Esophagus (tissue), 2 donors: ENCODE measurements around the gene ZNF799. TPM values are rescaled to one million over a fixed set of nuclear protein-coding genes. Genes with fewer than 3 reads are reported as not detected.
"Not testable (repeated sequence)": the region's sequence is repeated elsewhere in the genome, so short reads cannot be mapped to it uniquely, and the experiment has no call there.

ENCODE experiments used
- H3K27ac ChIP-seq, 2 donors: one replicate each; pipeline ENCODE4 v1.5.1; 2013; ENCODE audit warnings: low read depth in 2 of 2, mild to moderate bottlenecking in 2 of 2, inconsistent platforms in 1 of 2, low read length in 1 of 2, moderate library complexity in 1 of 2
- H3K27me3 ChIP-seq, 2 donors: one replicate each; pipeline ENCODE4 v1.6.1; 2013; ENCODE audit warnings: low read length in 2 of 2, control low read depth in 1 of 2, mild to moderate bottlenecking in 1 of 2; ENCODE audit not compliant: insufficient read depth in 2 of 2, control insufficient read depth in 1 of 2
- H3K36me3 ChIP-seq, 2 donors: one replicate each; pipeline ENCODE4 v1.6.1; 2013; ENCODE audit warnings: low read length in 1 of 2; ENCODE audit not compliant: control insufficient read depth in 2 of 2, insufficient read depth in 2 of 2
- H3K4me1 ChIP-seq, 2 donors: one replicate each; pipeline ENCODE4 v1.6.1; 2013; ENCODE audit warnings: low read length in 1 of 2; ENCODE audit not compliant: control insufficient read depth in 2 of 2, insufficient read depth in 2 of 2
- H3K4me3 ChIP-seq, 2 donors: one replicate each; pipeline ENCODE4 v1.5.1; 2013; ENCODE audit warnings: low read length in 2 of 2, mild to moderate bottlenecking in 2 of 2, low read depth in 1 of 2, moderate library complexity in 1 of 2
- H3K9me3 ChIP-seq, 2 donors: one replicate each; pipeline ENCODE4 v1.6.1; 2013; ENCODE audit warnings: mild to moderate bottlenecking in 2 of 2, low read depth in 1 of 2, low read length in 1 of 2, moderate library complexity in 1 of 2; ENCODE audit not compliant: control insufficient read depth in 2 of 2, insufficient read depth in 1 of 2
- WGBS, 2 donors: extraction: QIAGEN DNeasy Blood & Tissue Kit; methylation state at CpG; one replicate each; pipeline ENCODE4 v1.1.7; 2013; 5-methylcytosine and 5-hydroxymethylcytosine counted together
- polyA plus RNA-seq, 2 donors: library from polyadenylated mRNA; stranded (reverse); fragments of 200-250 nt; gene quantifications; one replicate each; pipeline ENCODE4 v1.2.3, GENCODE V29; 2013
- donor health status: healthy with polysubstance abuse.
- donor health status: Bipolar disorder and iron deficiency.

ZNF799 gene
- polyA plus RNA-seq, result 1 to 10 TPM; 1.5 to 3.3 TPM

GRCh38 chr19:12400633-12401502 is at the start of gene ZNF799:
Gene ZNF799, minus strand, starts transcription at chr19:12401271. Its CDS starts 201 bp downstream, at chr19:12401070.
- no peaks in the 10 kb centered on the region for H3K9me3 ChIP-seq
- H3K27ac ChIP-seq, result peak within 1 kb of the TSS; percentile 86 to 95
- H3K4me1 ChIP-seq, result no peaks in the 10 kb centered on the region
- peak within 1 kb of the TSS; percentile 66 to 88 for H3K4me3 ChIP-seq
- 0 to 1% methylated on average over 63 to 71 of the region's 71 CpGs for WGBS, 2 donors
- H3K27me3 ChIP-seq, result no peaks in the 10 kb centered on the region
- H3K36me3 ChIP-seq, result no peaks in the 10 kb centered on the region

- Histone ChIP-seq H3K4me3 (no peak overlapping the region), H3K4me1 (no peaks in the 10 kb centered on the region), H3K27ac (no peak overlapping the region), H3K36me3 (no peaks in the 10 kb centered on the region), H3K27me3 (no peaks in the 10 kb centered on the region), H3K9me3 (peaks cover 2 to 5% of the 10 kb centered on the region in 2 donors)
- 73 to 82% methylated on average over 10 of the region's 10 CpGs for WGBS, 2 donors
Measured at GRCh38 chr19:12450844-12451243, 49.8 kb upstream of the ZNF799 start.

- Histone ChIP-seq H3K27ac (no peak overlapping the region), H3K4me1 (no peaks in the 10 kb centered on the region), H3K36me3 (no peaks in the 10 kb centered on the region), H3K27me3 (no peaks in the 10 kb centered on the region), H3K9me3 (peaks cover 2 to 5% of the 10 kb centered on the region in 2 donors), H3K4me3 (no peak overlapping the region)
- WGBS, 2 donors, result 43 to 58% methylated on average over 2 of the region's 2 CpGs
Measured at GRCh38 chr19:12448808-12449207, 47.7 kb upstream of the ZNF799 start.

- Histone ChIP-seq H3K4me1 (no peaks in the 10 kb centered on the region), H3K36me3 (no peaks in the 10 kb centered on the region), H3K9me3 (no peaks in the 10 kb centered on the region), H3K27me3 (no peaks in the 10 kb centered on the region), H3K27ac (peak within 1 kb of the TSS; percentile 87 to 92), H3K4me3 (peak within 1 kb of the TSS; percentile 66 to 79)
- WGBS, 2 donors, result 0% methylated on average over 51 to 59 of the region's 59 CpGs
Measured at GRCh38 chr19:12440541-12441316, 39.7 kb upstream of the ZNF799 start, which contains the start of gene ZNF443. Gene ZNF443, minus strand, starts transcription at chr19:12441021. Its CDS starts 107 bp downstream, at chr19:12440914.

- WGBS, 2 donors, result 0 to 1% methylated on average over 18 to 22 of the region's 28 CpGs
- peak overlapping the region; percentile 66 to 79 for H3K4me3 ChIP-seq
- H3K36me3 ChIP-seq, result not testable (repeated sequence)
Measured at GRCh38 chr19:12439686-12440540, 38.8 kb upstream of the ZNF799 start.

GRCh38 chr19:12430726-12431299 is 29.7 kb upstream of the ZNF799 start:
- H3K36me3 ChIP-seq, H3K4me1 ChIP-seq, H3K27ac ChIP-seq, H3K27me3 ChIP-seq, H3K9me3 ChIP-seq, H3K4me3 ChIP-seq: not testable (repeated sequence)
- WGBS, 2 donors, result 98 to 99% methylated on average over 6 of the region's 6 CpGs

More at GRCh38 chr19:12439686-12440540, 38.8 kb upstream of the ZNF799 start:
- H3K4me1 ChIP-seq, H3K27me3 ChIP-seq, H3K9me3 ChIP-seq: not testable (repeated sequence)
- peak overlapping the region; percentile 87 to 92 for H3K27ac ChIP-seq

- H3K9me3 ChIP-seq, result peaks cover 2 to 6% of the 10 kb centered on the region in 2 donors
- no peaks in the 10 kb centered on the region for H3K27me3 ChIP-seq
- peaks cover 0 to 3% of the 10 kb centered on the region in 2 donors for H3K36me3 ChIP-seq
- WGBS, 2 donors, result 98 to 99% methylated on average over 4 of the region's 4 CpGs
- H3K27ac ChIP-seq, result no peak overlapping the region
- no peak overlapping the region for H3K4me3 ChIP-seq
- no peaks in the 10 kb centered on the region for H3K4me1 ChIP-seq
Measured at GRCh38 chr19:12425888-12426274, 24.8 kb upstream of the ZNF799 start.

GRCh38 chr19:12425236-12425887 is 24.3 kb upstream of the ZNF799 start:
- Histone ChIP-seq H3K9me3 (peaks cover 2 to 6% of the 10 kb centered on the region in 2 donors), H3K4me3 (no peak overlapping the region), H3K27ac (no peak overlapping the region), H3K27me3 (no peaks in the 10 kb centered on the region), H3K4me1 (no peaks in the 10 kb centered on the region), H3K36me3 (peaks cover 0 to 3% of the 10 kb centered on the region in 2 donors)
- WGBS, 2 donors, result 95 to 96% methylated on average over 2 of the region's 2 CpGs
